Omental fat pad (tissue), 4 donors: ENCODE measurements around the gene VPS11. TPM values are rescaled to one million over a fixed set of nuclear protein-coding genes. Genes with fewer than 3 reads are reported as not detected.

ENCODE experiments used
- ATAC-seq: fragments of 150-250 bp; one replicate; pipeline ENCODE4 v1.9.1; 2016; ENCODE audit warnings: mild to moderate bottlenecking, moderate library complexity; ENCODE audit not compliant: low FRiP score
- DNase-seq: peaks from one replicate; pipeline ENCODE4 v3.0.0-alpha.2; 2019; ENCODE audit warnings: low spot score
- CTCF ChIP-seq, 3 donors: fragments of 450-650 bp; IDR thresholded peaks; one replicate each; pipeline ENCODE4 v1.5.1; 2016 to 2017; ENCODE audit warnings: antibody characterized with exemption in 3 of 3, mild to moderate bottlenecking in 3 of 3, moderate library complexity in 2 of 3
- total RNA-seq, 4 donors: library from RNA; depleted of rRNA; stranded (reverse); fragments of >200 nt; gene quantifications; one replicate each; pipeline ENCODE4 v1.1.0, GENCODE V29; 2016

Gene VPS11
- total RNA-seq, 4 donors from 2014 or later, result 31.5 to 39.2 (median 32.7) TPM

DNA sequence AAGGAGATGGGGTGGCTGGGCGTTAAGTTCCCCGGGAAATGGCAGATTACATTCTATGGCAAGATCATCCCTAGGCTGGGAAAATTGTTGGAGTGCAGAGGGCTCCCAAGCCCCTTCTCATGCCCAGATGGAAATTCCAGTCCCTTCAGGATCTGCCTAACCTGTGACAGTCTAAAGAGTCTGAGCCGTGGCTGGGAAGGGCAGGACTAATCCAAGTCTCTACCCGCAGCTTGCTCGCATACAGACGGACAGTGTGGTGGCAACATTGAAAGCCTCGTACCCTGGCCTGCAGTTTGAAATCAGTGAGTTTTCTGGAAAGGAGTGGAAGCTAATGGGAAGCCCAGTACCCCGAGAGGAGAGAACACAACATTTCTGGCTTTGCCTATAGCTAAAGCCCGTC is 20.8 kb downstream of the VPS11 start:
- DNase-seq (no peak), ATAC-seq (no peak)
- no peak for TF ChIP-seq CTCF (IDR thresholded peaks at IDR 0.05)

DNA sequence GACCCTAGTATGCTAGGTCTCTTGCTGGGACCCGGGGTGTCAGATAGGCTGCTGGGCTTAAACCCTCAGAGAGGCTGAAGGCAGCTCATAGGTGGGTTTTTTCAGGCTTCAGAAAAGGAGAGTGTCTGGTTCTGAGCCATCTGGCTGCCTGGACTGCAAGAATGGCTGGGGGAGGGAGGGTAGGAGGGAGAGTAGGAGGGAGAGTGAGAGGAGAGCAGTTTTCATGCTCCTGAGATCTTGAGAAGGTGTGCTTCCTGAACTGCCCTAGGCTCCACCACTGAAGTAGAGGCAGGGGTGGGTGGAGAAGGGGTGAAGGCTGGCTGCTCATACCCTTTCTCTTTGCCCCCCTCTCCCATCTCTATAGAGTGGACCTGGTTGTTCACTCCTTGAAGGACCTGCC is 21.7 kb downstream of the VPS11 start:
- DNase-seq (no peak), ATAC-seq (no peak)
- no peak for TF ChIP-seq CTCF (IDR thresholded peaks at IDR 0.05)

DNA sequence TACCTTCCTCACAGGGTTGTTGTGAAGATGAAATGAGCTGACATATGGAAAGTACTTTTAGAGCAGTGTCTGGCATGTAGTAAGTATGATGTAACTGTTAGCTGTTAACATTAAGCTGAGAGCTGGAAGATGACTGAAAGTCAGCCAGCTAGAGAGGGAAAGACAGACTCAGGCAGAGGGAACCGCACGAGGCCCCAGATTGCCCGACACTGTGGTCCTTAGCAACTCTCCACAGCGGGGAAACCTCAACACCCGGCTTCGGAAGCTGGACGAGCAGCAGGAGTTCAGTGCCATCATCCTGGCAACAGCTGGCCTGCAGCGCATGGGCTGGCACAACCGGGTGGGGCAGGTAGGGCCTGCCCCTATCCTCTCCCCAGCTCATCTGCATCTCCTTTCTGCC is 23.6 kb downstream of the VPS11 start:
- TF ChIP-seq CTCF (IDR thresholded peaks at IDR 0.05), result no peak
- ATAC-seq (no peak), DNase-seq (no peak)

DNA sequence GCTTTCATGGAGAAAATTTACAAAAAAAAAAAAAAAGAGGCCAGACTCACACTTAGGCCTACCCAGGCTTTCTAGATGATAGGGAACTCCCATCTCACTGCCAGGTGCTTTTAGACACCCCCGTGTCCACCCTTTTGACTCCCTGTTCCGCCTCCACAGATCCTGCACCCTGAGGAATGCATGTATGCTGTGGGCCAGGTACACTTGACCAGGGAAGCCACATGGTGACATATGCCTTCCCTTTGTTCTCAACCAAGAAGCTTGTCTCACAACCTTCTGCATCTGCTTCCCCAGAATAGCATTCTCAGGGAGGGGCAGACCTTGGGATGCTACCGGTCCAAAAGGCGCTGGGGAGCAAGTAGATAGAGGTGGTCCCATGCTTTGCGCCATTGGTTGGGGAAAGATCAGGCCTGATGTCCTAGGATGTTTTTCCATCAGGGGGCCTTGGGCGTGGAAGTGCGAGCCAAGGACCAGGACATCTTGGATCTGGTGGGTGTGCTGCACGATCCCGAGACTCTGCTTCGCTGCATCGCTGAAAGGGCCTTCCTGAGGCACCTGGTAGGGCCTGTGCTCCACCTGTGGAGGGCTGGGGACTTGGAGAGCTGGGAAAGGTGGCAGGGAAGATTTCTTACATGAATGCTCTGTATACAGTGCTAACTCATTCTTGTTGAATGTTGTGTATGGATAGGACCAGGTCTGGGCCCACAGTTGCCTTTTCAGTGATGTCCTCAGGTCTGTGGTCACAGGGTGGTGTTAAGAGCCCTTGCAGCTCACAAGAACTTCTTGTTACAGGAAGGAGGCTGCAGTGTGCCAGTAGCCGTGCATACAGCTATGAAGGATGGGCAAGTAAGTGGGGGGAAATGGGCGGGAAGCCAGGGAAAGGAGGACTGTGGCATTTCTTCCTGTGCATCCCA is 24.6 kb downstream of the VPS11 start:
- no peak for TF ChIP-seq CTCF (IDR thresholded peaks at IDR 0.05)
- ATAC-seq, result no peak
- DNase-seq, result no peak

DNA sequence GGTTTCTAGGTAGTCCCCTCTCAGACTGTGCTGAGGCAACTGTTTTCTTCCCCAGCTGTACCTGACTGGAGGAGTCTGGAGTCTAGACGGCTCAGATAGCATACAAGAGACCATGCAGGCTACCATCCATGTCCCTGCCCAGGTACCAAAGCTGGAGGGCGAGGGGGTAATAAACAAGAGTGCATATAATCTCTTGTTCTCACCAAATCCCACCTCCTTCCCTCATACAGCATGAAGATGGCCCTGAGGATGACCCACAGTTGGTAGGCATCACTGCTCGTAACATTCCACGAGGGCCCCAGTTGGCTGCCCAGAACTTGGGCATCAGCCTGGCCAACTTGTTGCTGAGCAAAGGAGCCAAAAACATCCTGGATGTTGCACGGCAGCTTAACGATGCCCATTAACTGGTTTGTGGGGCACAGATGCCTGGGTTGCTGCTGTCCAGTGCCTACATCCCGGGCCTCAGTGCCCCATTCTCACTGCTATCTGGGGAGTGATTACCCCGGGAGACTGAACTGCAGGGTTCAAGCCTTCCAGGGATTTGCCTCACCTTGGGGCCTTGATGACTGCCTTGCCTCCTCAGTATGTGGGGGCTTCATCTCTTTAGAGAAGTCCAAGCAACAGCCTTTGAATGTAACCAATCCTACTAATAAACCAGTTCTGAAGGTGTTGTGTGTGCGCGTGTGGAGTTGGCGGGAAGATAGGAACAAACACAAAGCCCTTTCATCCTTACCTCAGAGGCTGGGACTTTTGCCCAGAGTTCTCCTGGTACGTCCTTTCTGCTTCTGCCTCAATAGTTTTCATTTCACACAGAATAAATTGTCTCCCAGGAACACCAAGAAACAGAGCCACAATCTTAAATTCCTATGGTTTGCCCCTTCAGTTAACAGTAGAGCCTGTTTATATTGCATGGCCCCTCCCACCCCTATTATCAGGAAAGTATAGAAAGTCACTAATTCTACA is 25.5 kb downstream of the VPS11 start:
- no peak for ATAC-seq
- no peak for TF ChIP-seq CTCF (IDR thresholded peaks at IDR 0.05)
- no peak for DNase-seq

- no peak for DNase-seq
- peak; percentile 61 for ATAC-seq
- no peak for TF ChIP-seq CTCF (IDR thresholded peaks at IDR 0.05)
Observed at GRCh38 chr11:119093942-119094815, 26.6 kb downstream of the VPS11 start.
